Brain microvascular endothelial cell (primary cell): ENCODE results near the gene IQSEC1.

Experiments used
- DNase-seq: peaks from one replicate; pipeline ENCODE4 v3.0.0-alpha.2; 2020
- H3K27ac ChIP-seq: fragments of 250-450 bp; sonication (Bioruptor Pico); 2 replicates; pipeline ENCODE4 v1.5.1; 2020; ENCODE audit warnings: mild to moderate bottlenecking, moderate library complexity
- H3K27me3 ChIP-seq: fragments of 250-450 bp; sonication (Bioruptor Pico); replicated peaks from 2 replicates; pipeline ENCODE4 v1.5.1; 2020; ENCODE audit warnings: mild to moderate bottlenecking
- H3K36me3 ChIP-seq: fragments of 250-450 bp; sonication (Bioruptor Pico); replicated peaks from 2 replicates; pipeline ENCODE4 v1.5.1; 2020; ENCODE audit warnings: mild to moderate bottlenecking
- H3K4me3 ChIP-seq: 2 replicates; pipeline ENCODE4 v1.5.1; 2011; ENCODE audit warnings: low read depth, mild to moderate bottlenecking, control low read depth, low read length, moderate library complexity
- CTCF ChIP-seq: IDR thresholded peaks from 2 replicates; pipeline ENCODE4 v1.5.1; 2011; ENCODE audit warnings: low read depth, mild to moderate bottlenecking, moderate library complexity, low read length, control low read depth, inconsistent platforms; ENCODE audit errors: missing control alignments
- in situ Hi-C: cut with HindIII; loops from 2 replicates; pipeline ENCODE4 v1.10.0; 2017; ENCODE audit warnings: low sequenced_read_pairs, low pct_ligation_motif_present

The IQSEC1 gene

GRCh38 chr3:13070391-13071070, 2.7 kb downstream of the IQSEC1 start:
- DNase-seq: no peak
- Histone ChIP-seq H3K36me3 (no peaks in the 10 kb centered on the region), H3K27ac (no peak overlapping the region), H3K27me3 (peaks cover 35% of the 10 kb centered on the region), H3K4me3 (no peak overlapping the region)
- in situ Hi-C loops: no loop called here
- no peak for TF ChIP-seq CTCF

- no peak overlapping the region for H3K4me3 ChIP-seq
- H3K27me3 ChIP-seq: peaks cover 27% of the 10 kb centered on the region
- in situ Hi-C loops: no loop called here
- no peaks in the 10 kb centered on the region for H3K36me3 ChIP-seq
- no peak for TF ChIP-seq CTCF
- H3K27ac ChIP-seq: no peak overlapping the region
- no peak for DNase-seq
These were observed 3.7 kb downstream of the IQSEC1 start for GRCh38 chr3:13069495-13069894.

- no peak for DNase-seq
- no peak overlapping the region for H3K27ac ChIP-seq
These were observed 4.8 kb downstream of the IQSEC1 start for GRCh38 chr3:13068269-13069010.

GRCh38 chr3:13067778-13068177, 5.5 kb downstream of the IQSEC1 start:
- Histone ChIP-seq H3K27me3 (peaks cover 9% of the 10 kb centered on the region), H3K27ac (no peak overlapping the region), H3K4me3 (no peak overlapping the region), H3K36me3 (no peaks in the 10 kb centered on the region)
- in situ Hi-C loops: no loop called here
- DNase-seq: no peak
- TF ChIP-seq CTCF: no peak

More at GRCh38 chr3:13068269-13069010, 4.8 kb downstream of the IQSEC1 start:
- TF ChIP-seq CTCF: no peak
- in situ Hi-C loops: no loop called here
- peaks cover 16% of the 10 kb centered on the region for H3K27me3 ChIP-seq
- H3K36me3 ChIP-seq: no peaks in the 10 kb centered on the region
- H3K4me3 ChIP-seq: no peak overlapping the region

- Histone ChIP-seq H3K4me3 (no peak overlapping the region), H3K27me3 (peaks cover under 1% of the 10 kb centered on the region), H3K27ac (no peak overlapping the region), H3K36me3 (no peaks in the 10 kb centered on the region)
- DNase-seq: no peak
- no peak for TF ChIP-seq CTCF
- in situ Hi-C loops: no loop called here
These were observed 6.4 kb downstream of the IQSEC1 start for GRCh38 chr3:13066834-13067233.

GRCh38 chr3:13066236-13066635, 7.0 kb downstream of the IQSEC1 start:
- H3K27ac ChIP-seq: no peak overlapping the region
- no peaks in the 10 kb centered on the region for H3K27me3 ChIP-seq
- no peak for TF ChIP-seq CTCF
- H3K4me3 ChIP-seq: no peak overlapping the region
- DNase-seq: no peak
- no peaks in the 10 kb centered on the region for H3K36me3 ChIP-seq
- in situ Hi-C loops: no loop called here
